GM12875 (cell line): ENCODE measurements around the gene FLT3LG.
A peak's percentile ranks its signal among the peaks of the same experiment; 100 is the strongest.

Source experiments
- H3K4me3 ChIP-seq: one replicate; pipeline ENCODE4 v1.5.1; 2011; ENCODE audit warnings: low read depth, low read length, control low read depth
- CTCF ChIP-seq: IDR thresholded peaks from 2 replicates; pipeline ENCODE4 v1.5.1; 2011; ENCODE audit warnings: low read depth, mild to moderate bottlenecking, control low read depth, inconsistent platforms, low read length, moderate library complexity, borderline replicate concordance; ENCODE audit not compliant: insufficient read depth

The FLT3LG gene

GRCh38 chr19:49463960-49464740 lies 9.9 kb upstream of the FLT3LG start:
- no peak overlapping the region for H3K4me3 ChIP-seq
- no peak for TF ChIP-seq CTCF

DNA sequence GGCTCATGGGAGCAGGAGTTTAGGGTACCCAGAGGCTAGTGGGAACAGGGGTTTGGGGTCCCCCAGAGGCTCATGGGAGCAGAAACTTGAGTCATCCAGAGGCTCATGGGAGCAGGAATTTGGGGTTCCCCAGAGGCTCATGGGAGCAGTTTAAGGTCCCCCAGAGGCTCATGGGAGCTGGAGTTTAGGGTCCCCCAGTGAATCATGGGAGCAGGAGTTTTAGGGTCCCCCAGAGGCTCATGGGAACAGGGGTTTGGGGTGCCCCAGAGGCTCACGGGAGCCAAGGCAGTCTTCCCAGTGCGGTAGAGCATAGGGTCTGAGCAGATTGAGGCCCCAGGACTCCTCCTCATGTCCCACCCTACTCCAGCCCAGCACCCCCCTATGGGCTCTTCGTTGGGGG lies 8.6 kb upstream of the FLT3LG start:
- TF ChIP-seq CTCF: no peak
- H3K4me3 ChIP-seq: no peak overlapping the region

DNA sequence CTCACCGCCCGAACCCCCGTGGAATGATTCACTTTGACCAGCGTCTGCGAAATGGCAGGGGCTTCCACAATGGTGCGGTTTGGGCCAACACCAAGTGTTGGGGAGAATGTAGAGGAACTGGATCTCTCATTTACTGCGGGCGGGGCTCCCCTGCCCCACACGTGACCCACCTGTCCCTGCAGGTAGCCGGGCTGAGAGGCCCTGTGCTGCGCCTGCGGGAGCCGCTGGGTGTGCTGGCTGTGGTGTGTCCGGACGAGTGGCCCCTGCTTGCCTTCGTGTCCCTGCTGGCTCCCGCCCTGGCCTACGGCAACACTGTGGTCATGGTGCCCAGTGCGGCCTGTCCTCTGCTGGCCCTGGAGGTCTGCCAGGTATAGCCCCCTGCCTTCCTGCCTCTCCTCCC lies 5.8 kb upstream of the FLT3LG start:
- no peak overlapping the region for H3K4me3 ChIP-seq
- TF ChIP-seq CTCF: no peak

DNA sequence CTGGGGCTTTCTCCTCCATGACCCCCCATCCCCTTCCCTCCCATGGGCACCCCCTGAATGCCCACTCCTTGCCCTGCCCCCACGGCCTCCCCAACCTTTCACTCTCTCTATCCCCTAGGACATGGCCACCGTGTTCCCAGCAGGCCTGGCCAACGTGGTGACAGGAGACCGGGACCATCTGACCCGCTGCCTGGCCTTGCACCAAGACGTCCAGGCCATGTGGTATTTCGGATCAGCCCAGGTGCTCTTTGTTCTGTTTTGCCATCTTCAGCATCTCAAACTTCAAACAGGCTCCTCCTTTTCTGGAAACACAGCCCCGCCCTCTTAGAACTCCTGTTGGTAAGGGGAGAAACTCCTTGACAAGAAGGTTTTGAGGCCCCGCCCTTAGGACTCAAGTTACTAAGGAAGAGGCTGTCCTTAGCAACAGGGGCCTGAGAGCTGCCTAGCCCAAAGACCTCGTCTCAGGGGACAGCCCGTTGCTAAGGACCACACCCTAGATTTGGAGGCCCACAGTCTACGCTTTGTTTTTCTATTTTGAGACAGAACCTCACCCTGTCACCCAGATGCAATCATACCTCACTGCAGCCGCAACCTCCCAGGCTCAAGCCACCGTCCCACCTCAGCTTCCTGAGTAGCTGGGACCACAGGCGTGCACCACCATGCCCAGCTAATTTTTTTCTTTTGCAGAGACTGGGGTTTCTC lies 5.1 kb upstream of the FLT3LG start:
- no peak overlapping the region for H3K4me3 ChIP-seq

DNA sequence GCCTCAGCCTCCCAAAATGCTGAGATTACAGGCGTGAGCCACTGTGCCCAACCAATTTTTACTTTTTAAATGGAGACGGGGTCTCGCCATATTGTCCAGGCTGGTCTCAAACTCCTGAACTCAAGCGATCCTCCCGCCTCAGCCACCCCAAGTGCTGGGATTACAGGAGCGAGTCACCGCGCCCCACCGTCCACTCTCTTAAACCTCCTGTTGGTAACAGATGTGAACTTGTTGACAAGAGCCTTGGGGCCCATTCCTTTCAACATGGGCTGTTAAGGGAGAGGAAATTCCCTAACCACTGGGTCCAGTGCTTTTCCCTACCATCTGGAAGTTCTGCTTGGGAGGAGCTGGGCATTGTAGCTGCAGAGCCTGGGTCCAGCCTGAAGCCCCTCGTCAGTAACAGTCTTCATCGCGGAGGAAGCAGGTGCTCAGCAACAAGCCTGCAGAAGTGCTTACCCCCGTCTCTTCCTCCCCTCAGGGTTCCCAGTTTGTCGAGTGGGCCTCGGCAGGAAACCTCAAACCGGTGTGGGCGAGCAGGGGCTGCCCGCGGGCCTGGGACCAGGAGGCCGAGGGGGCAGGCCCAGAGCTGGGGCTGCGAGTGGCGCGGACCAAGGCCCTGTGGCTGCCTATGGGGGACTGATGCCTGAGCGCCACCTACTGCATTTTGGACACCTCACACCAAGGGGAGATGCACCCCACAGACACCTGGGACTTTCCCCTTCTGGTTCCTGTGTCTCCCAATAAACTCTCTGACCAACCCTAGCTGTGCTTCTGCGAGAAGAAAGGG lies 4.0 kb upstream of the FLT3LG start:
- TF ChIP-seq CTCF: peak; percentile 83
- H3K4me3 ChIP-seq: no peak overlapping the region

More for the DNA sequence above, 5.1 kb upstream of the FLT3LG start:
- no peak for TF ChIP-seq CTCF

DNA sequence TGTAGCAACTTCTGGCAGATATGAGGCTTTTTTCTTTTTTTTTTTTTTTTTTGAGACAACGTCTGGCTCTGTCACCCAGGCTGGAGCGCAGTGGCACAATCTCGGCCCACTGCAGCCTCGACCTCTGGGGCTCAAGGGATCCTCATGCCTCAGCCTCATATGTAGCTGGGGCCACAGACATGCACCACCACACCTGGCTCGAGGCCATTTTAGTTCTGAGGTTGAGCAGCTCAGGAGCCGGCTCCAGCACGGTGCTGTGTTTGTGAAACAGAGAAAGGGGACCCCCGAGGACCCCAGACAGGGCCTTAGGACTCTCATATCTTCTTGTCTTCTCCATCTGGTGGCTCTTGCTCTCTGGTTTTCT lies 3.4 kb upstream of the FLT3LG start:
- H3K4me3 ChIP-seq: no peak overlapping the region
- TF ChIP-seq CTCF: no peak
